B cell (primary cell): Measurements from ENCODE around the gene ROBO2. TPM values are rescaled to one million over a fixed set of nuclear protein-coding genes. Genes with fewer than 3 reads are reported as not detected.

Source experiments
- ATAC-seq: fragments of 200-7000 bp; cut with Tn5 transposase; one replicate; pipeline ENCODE4 v1.10.0; 2021; ENCODE audit warnings: low read depth, mild to moderate bottlenecking, moderate number of reproducible peaks, moderate library complexity
- CTCF ChIA-PET: fragments of 350-600 bp; sonication (Branson Sonifier 250); formaldehyde crosslinking; loops from one replicate; lab custom pipeline; 2021; ENCODE audit warnings: antibody characterized with exemption, inconsistent platforms; lab: Charles Lee
- POLR2A ChIA-PET: fragments of 350-600 bp; sonication (Branson Sonifier 250); formaldehyde crosslinking; loops from one replicate; lab custom pipeline; 2021; ENCODE audit warnings: antibody characterized with exemption; lab: Charles Lee
- DNase-seq: peaks from one replicate; pipeline ENCODE4 v3.0.0; 2013
- H2AFZ ChIP-seq: 2 replicates; pipeline ENCODE4 v1.6.1; 2012; ENCODE audit warnings: mild to moderate bottlenecking, low read depth, low read length; ENCODE audit not compliant: insufficient read depth, poor library complexity, severe bottlenecking
- H3K27ac ChIP-seq, 2 donors: 1 replicate in 1 of 2; 2 replicates in 1 of 2; pipeline ENCODE4 v1.5.1; 2012 to 2013; ENCODE audit warnings: low read length in 2 of 2, mild to moderate bottlenecking in 2 of 2, moderate library complexity in 1 of 2
- H3K27me3 ChIP-seq, 4 experiments: fragments of 200-600 bp in 1 of 4; sonication (generic) in 1 of 4; replicated peaks in 1 of 4; 1 replicate in 2 of 4; 2 replicates in 2 of 4; pipeline versions ENCODE4 v1.6.1 to v1.7.0; 2013 to 2016; ENCODE audit warnings: low read length in 3 of 4, mild to moderate bottlenecking in 2 of 4, mixed read lengths in 1 of 4, moderate library complexity in 1 of 4; ENCODE audit not compliant: insufficient read depth in 4 of 4, control insufficient read depth in 3 of 4; ENCODE audit errors: control extremely low read depth in 1 of 4
- H3K36me3 ChIP-seq, 2 experiments: replicated peaks in 1 of 2; 1 replicate in 1 of 2; 2 replicates in 1 of 2; pipeline versions ENCODE4 v1.6.1 to v1.7.1; 2013; ENCODE audit warnings: low read length in 1 of 2; ENCODE audit not compliant: insufficient read depth in 2 of 2, control insufficient read depth in 1 of 2; ENCODE audit errors: control extremely low read depth in 1 of 2, extremely low read depth in 1 of 2
- H3K4me1 ChIP-seq, 2 donors: fragments of 200-600 bp in 1 of 2; sonication (generic) in 1 of 2; 1 replicate in 1 of 2; 2 replicates in 1 of 2; pipeline versions ENCODE4 v1.5.1 to v1.6.1; 2013 to 2017; ENCODE audit warnings: low read length in 2 of 2; ENCODE audit not compliant: control insufficient read depth in 2 of 2, insufficient read depth in 2 of 2
- H3K4me2 ChIP-seq: replicated peaks from 2 replicates; pipeline ENCODE3; 2012; ENCODE audit warnings: mild to moderate bottlenecking, low read depth, low read length; ENCODE audit not compliant: poor library complexity, severe bottlenecking
- H3K4me3 ChIP-seq, 5 experiments: fragments of 200-600 bp in 1 of 5; sonication (generic) in 1 of 5; 1 replicate in 3 of 5; 2 replicates in 2 of 5; pipeline versions ENCODE4 v1.5.1 to v1.7.0; 2011 to 2016; ENCODE audit warnings: low read length in 4 of 5, mild to moderate bottlenecking in 4 of 5, low read depth in 2 of 5, control low read depth in 1 of 5, moderate library complexity in 1 of 5; ENCODE audit not compliant: insufficient read depth in 1 of 5; ENCODE audit errors: control extremely low read depth in 1 of 5, extremely low read depth in 1 of 5
- H3K79me2 ChIP-seq: fragments of 200-600 bp; sonication (generic); one replicate; pipeline ENCODE4 v1.6.0; 2016; ENCODE audit warnings: low read length; ENCODE audit not compliant: control insufficient read depth, insufficient read depth
- H3K9ac ChIP-seq: fragments of 200-600 bp; sonication (generic); 2 replicates; pipeline ENCODE4 v1.6.1; 2017; ENCODE audit warnings: mild to moderate bottlenecking, low read length, moderate library complexity
- H3K9me3 ChIP-seq, 3 donors: one replicate each; pipeline versions ENCODE4 v1.6.1 to v1.7.1; 2013; ENCODE audit warnings: low read length in 2 of 3; ENCODE audit not compliant: control insufficient read depth in 2 of 3, insufficient read depth in 1 of 3; ENCODE audit errors: control extremely low read depth in 1 of 3
- H4K20me1 ChIP-seq: 2 replicates; pipeline ENCODE4 v1.6.0; 2012; ENCODE audit warnings: mild to moderate bottlenecking, low read length; ENCODE audit not compliant: insufficient read depth, control insufficient read depth, poor library complexity, severe bottlenecking
- H3K27ac Mint-ChIP-seq: one replicate; pipeline ENCODE4 v1.8.0; 2021; ENCODE audit warnings: mixed read lengths
- H3K27me3 Mint-ChIP-seq: one replicate; pipeline ENCODE4 v1.8.0; 2021; ENCODE audit warnings: mixed read lengths
- H3K4me1 Mint-ChIP-seq: one replicate; pipeline ENCODE4 v1.8.0; 2021; ENCODE audit warnings: mixed read lengths
- H3K4me3 Mint-ChIP-seq: one replicate; pipeline ENCODE4 v1.8.0; 2021; ENCODE audit warnings: mixed read lengths
- H3K9me3 Mint-ChIP-seq: one replicate; pipeline ENCODE4 v1.8.0; 2022; ENCODE audit warnings: mixed read lengths; ENCODE audit not compliant: insufficient read depth
- EZH2 ChIP-seq: IDR thresholded peaks from 2 replicates; pipeline ENCODE4 v1.6.1; 2012; ENCODE audit warnings: borderline replicate concordance, low read depth, mild to moderate bottlenecking, moderate library complexity, low read length; ENCODE audit not compliant: insufficient read depth, poor library complexity, severe bottlenecking
- WGBS: methylation state at CpG from one replicate; pipeline ENCODE4 v1.1.5; 2013; ENCODE audit warnings: missing lambda C conversion rate; ENCODE audit not compliant: insufficient coverage; 5-methylcytosine and 5-hydroxymethylcytosine counted together
- intact Hi-C: fragments of 100-400 bp; cut with micrococcal nuclease; formaldehyde crosslinking; loops from one replicate; pipeline ENCODE4 v1.10.0; 2022
- polyA plus RNA-seq: library from polyadenylated mRNA; depleted of rRNA; stranded (reverse); fragments of >200 nt; gene quantifications from 2 replicates; pipeline ENCODE4 v1.2.3, GENCODE V29; 2012
- total RNA-seq, 2 donors: library from RNA; stranded (reverse); fragments of 120-200 nt in 1 of 2; gene quantifications; 1 replicate in 1 of 2; 2 replicates in 1 of 2; pipeline versions ENCODE4 v1.2.3 to v1.2.4, GENCODE V29; 2013 to 2022
- TF ChIP-seq, protein P1 (sequence below): fragments of 200-600 bp; IDR thresholded peaks from one replicate; pipeline ENCODE4 v1.8.0; 2022; ENCODE audit warnings: antibody characterized with exemption, mild to moderate bottlenecking

Gene ROBO2
- total and polyA plus RNA-seq, 2 donors (not counting 1 experiment from before 2014, with no cell fraction given) = not detected

GRCh38 chr3:77191640-77192039 lies 151.7 kb downstream of the ROBO2 start:
- H2AFZ ChIP-seq = no peak overlapping the region
- intact Hi-C loops = no loop called here

GRCh38 chr3:77195766-77196545 lies 156.1 kb downstream of the ROBO2 start:
- no peaks in the 10 kb centered on the region for H3K9me3 Mint-ChIP-seq
- no peak overlapping the region for H3K4me2 ChIP-seq
- no peak for DNase-seq
- H4K20me1 ChIP-seq = no peaks in the 10 kb centered on the region
- ChIA-PET POLR2A (no interaction called here), CTCF (no interaction called here)
- no peak overlapping the region for H3K4me3 Mint-ChIP-seq
- H3K9me3 ChIP-seq = no peaks in the 10 kb centered on the region
- no peak overlapping the region for H3K27ac ChIP-seq
- ATAC-seq = no peak
- H3K27me3 Mint-ChIP-seq = no peaks in the 10 kb centered on the region
- no peaks in the 10 kb centered on the region for H3K36me3 ChIP-seq
- TF ChIP-seq, protein P1, sequence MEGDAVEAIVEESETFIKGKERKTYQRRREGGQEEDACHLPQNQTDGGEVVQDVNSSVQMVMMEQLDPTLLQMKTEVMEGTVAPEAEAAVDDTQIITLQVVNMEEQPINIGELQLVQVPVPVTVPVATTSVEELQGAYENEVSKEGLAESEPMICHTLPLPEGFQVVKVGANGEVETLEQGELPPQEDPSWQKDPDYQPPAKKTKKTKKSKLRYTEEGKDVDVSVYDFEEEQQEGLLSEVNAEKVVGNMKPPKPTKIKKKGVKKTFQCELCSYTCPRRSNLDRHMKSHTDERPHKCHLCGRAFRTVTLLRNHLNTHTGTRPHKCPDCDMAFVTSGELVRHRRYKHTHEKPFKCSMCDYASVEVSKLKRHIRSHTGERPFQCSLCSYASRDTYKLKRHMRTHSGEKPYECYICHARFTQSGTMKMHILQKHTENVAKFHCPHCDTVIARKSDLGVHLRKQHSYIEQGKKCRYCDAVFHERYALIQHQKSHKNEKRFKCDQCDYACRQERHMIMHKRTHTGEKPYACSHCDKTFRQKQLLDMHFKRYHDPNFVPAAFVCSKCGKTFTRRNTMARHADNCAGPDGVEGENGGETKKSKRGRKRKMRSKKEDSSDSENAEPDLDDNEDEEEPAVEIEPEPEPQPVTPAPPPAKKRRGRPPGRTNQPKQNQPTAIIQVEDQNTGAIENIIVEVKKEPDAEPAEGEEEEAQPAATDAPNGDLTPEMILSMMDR = no peak
- TF ChIP-seq EZH2 = no peak
- H3K27ac Mint-ChIP-seq = no peak overlapping the region
- no peaks in the 10 kb centered on the region for H3K4me1 ChIP-seq
- intact Hi-C loops = no loop called here
- H3K4me3 ChIP-seq = no peak overlapping the region
- H3K4me1 Mint-ChIP-seq = no peaks in the 10 kb centered on the region
- H3K79me2 ChIP-seq = no peaks in the 10 kb centered on the region
- no peak overlapping the region for H2AFZ ChIP-seq
- H3K9ac ChIP-seq = no peak overlapping the region
- 97% methylated on average over 4 of the region's 12 CpGs for WGBS
- no peaks in the 10 kb centered on the region for H3K27me3 ChIP-seq

More at GRCh38 chr3:77191640-77192039, 151.7 kb downstream of the ROBO2 start:
- H3K27me3 ChIP-seq = no peaks in the 10 kb centered on the region
- no CpG with 5 or more reads among the region's 3 CpGs for WGBS
- no peaks in the 10 kb centered on the region for H3K4me1 Mint-ChIP-seq
- H4K20me1 ChIP-seq = no peaks in the 10 kb centered on the region
- H3K9ac ChIP-seq = no peak overlapping the region
- H3K36me3 ChIP-seq = no peaks in the 10 kb centered on the region
- TF ChIP-seq, protein P1 = no peak
- TF ChIP-seq EZH2 = no peak
- ATAC-seq = no peak
- H3K79me2 ChIP-seq = no peaks in the 10 kb centered on the region
- peaks cover 0 to 1% (median 0%) of the 10 kb centered on the region in 3 donors for H3K9me3 ChIP-seq
- H3K4me3 Mint-ChIP-seq = no peak overlapping the region
- no peak for DNase-seq
- CTCF ChIA-PET = no interaction called here
- H3K27me3 Mint-ChIP-seq = no peaks in the 10 kb centered on the region
- H3K27ac Mint-ChIP-seq = no peak overlapping the region
- POLR2A ChIA-PET = no interaction called here
- no peaks in the 10 kb centered on the region for H3K9me3 Mint-ChIP-seq
- H3K27ac ChIP-seq = no peak overlapping the region
- H3K4me3 ChIP-seq = no peak overlapping the region
- H3K4me2 ChIP-seq = no peak overlapping the region
- H3K4me1 ChIP-seq = no peaks in the 10 kb centered on the region
